ENCODE measurements around the gene PTPRG. TPM values are rescaled to one million over a fixed set of nuclear protein-coding genes. Genes with fewer than 3 reads are reported as not detected.

The PTPRG gene
- total and polyA plus RNA-seq, 8 donors = 50.9 to 88.4 (median 54.4) TPM

GRCh38 chr3:61887206-61887605 lies 325.8 kb downstream of the PTPRG start:
- Histone ChIP-seq H3K27ac (no peak overlapping the region), H3K27me3 (no peaks in the 10 kb centered on the region), H3K36me3 (no peaks in the 10 kb centered on the region), H3K4me1 (no peaks in the 10 kb centered on the region), H3K4me3 (no peak overlapping the region), H3K9me3 (no peaks in the 10 kb centered on the region)
- intact Hi-C loops (cut with DNase I) = no loop called here
- ATAC-seq = no peak
- DNase-seq = no peak
- TF ChIP-seq CTCF (IDR thresholded peaks at IDR 0.05) = no peak

- intact Hi-C loops (cut with DNase I) = no loop called here
Measured at GRCh38 chr3:61889259-61889658, 327.9 kb downstream of the PTPRG start.

GRCh38 chr3:61890167-61890566 lies 328.8 kb downstream of the PTPRG start:
- H3K4me1 ChIP-seq = peaks cover 7 to 10% of the 10 kb centered on the region in 2 donors
- H3K27me3 ChIP-seq = no peaks in the 10 kb centered on the region
- no peaks in the 10 kb centered on the region for H3K36me3 ChIP-seq
- ATAC-seq = no peak
- H3K9me3 ChIP-seq = no peaks in the 10 kb centered on the region
- H3K4me3 ChIP-seq = no peak overlapping the region
- no peak for TF ChIP-seq CTCF (IDR thresholded peaks at IDR 0.05)
- H3K27ac ChIP-seq = no peak overlapping the region
- DNase-seq = no peak
- intact Hi-C loops (cut with DNase I) = no loop called here

More at GRCh38 chr3:61889259-61889658, 327.9 kb downstream of the PTPRG start:
- DNase-seq = no peak
- peaks cover 0 to under 1% of the 10 kb centered on the region in 2 donors for H3K4me1 ChIP-seq
- no peaks in the 10 kb centered on the region for H3K9me3 ChIP-seq
- H3K27ac ChIP-seq = no peak overlapping the region
- no peak for TF ChIP-seq CTCF (IDR thresholded peaks at IDR 0.05)
- ATAC-seq = no peak
- no peaks in the 10 kb centered on the region for H3K36me3 ChIP-seq
- no peak overlapping the region for H3K4me3 ChIP-seq
- H3K27me3 ChIP-seq = no peaks in the 10 kb centered on the region

- no peaks in the 10 kb centered on the region for H3K36me3 ChIP-seq
- no peak for TF ChIP-seq CTCF (IDR thresholded peaks at IDR 0.05)
- H3K4me3 ChIP-seq = no peak overlapping the region
- intact Hi-C loops (cut with DNase I) = no loop called here
- ATAC-seq (no peak), DNase-seq (no peak)
- H3K9me3 ChIP-seq = no peaks in the 10 kb centered on the region
- no peaks in the 10 kb centered on the region for H3K27me3 ChIP-seq
- H3K27ac ChIP-seq = no peak overlapping the region
- H3K4me1 ChIP-seq = peaks cover 10 to 13% of the 10 kb centered on the region in 2 donors
Measured at GRCh38 chr3:61890586-61890985, 329.2 kb downstream of the PTPRG start.

GRCh38 chr3:61892891-61893290 lies 331.5 kb downstream of the PTPRG start:
- Histone ChIP-seq H3K36me3 (no peaks in the 10 kb centered on the region), H3K27me3 (no peaks in the 10 kb centered on the region), H3K9me3 (no peaks in the 10 kb centered on the region), H3K4me1 (peaks cover 10 to 20% of the 10 kb centered on the region in 2 donors), H3K27ac (no peak overlapping the region), H3K4me3 (no peak overlapping the region)
- DNase-seq (peak in 2 of 4 donors; percentile 51 to 65), ATAC-seq (no peak)
- intact Hi-C loops (cut with DNase I) = no loop called here
- no peak for TF ChIP-seq CTCF (IDR thresholded peaks at IDR 0.05)

Data from left lung (tissue), 10 donors.